HG03108 (cell line): ENCODE measurements around the gene MST1.

Experiments
- ATAC-seq: cut with Tn5 transposase; IDR thresholded peaks from one replicate; pipeline ENCODE4 v1.9.1; 2021; ENCODE audit warnings: moderate library complexity; ENCODE audit not compliant: unreplicated experiment

The MST1 gene

DNA sequence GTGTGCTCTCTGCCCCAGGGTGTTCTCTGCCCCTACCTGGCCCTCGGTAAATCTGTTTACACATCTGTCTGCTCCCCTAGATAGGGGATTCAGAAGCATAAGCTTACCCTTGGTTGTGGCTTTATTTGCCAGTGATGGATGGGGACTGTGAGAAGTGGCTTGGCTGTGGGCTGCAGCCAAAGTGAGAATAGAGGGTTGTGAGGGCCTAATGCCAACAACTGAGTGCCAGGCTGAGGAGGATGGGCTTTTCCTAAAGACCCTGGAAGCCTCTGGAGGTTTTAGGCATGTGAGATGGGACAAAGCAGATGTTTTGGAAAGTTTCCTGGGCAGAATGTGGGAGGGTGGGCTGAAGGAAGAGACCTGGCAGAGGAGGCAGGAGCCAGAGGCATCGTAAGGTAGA, 30.6 kb downstream of the MST1 start:
- ATAC-seq, result no peak

DNA sequence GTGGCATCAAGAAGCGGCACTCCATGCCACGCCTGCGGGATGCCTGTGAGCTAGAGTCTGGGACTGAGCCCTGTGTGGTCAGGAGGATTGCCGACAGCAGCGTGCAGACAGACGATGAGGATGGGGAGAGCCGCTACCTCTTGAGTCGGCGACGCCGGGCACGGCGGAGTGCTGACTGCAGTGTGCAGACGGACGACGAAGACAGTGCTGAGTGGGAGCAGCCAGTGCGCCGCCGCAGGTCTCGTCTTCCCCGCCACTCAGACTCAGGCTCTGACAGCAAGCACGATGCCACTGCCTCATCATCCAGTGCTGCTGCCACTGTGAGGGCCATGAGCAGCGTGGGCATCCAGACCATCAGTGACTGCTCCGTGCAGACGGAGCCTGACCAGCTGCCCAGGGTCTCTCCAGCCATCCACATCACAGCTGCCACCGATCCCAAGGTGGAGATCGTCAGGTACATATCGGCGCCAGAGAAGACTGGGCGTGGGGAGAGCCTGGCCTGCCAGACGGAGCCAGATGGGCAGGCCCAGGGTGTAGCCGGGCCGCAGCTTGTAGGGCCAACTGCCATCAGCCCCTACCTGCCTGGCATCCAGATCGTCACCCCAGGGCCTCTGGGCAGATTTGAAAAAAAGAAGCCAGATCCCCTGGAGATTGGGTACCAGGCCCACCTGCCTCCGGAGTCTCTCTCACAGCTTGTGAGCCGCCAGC, 31.9 kb downstream of the MST1 start:
- ATAC-seq, result no peak

DNA sequence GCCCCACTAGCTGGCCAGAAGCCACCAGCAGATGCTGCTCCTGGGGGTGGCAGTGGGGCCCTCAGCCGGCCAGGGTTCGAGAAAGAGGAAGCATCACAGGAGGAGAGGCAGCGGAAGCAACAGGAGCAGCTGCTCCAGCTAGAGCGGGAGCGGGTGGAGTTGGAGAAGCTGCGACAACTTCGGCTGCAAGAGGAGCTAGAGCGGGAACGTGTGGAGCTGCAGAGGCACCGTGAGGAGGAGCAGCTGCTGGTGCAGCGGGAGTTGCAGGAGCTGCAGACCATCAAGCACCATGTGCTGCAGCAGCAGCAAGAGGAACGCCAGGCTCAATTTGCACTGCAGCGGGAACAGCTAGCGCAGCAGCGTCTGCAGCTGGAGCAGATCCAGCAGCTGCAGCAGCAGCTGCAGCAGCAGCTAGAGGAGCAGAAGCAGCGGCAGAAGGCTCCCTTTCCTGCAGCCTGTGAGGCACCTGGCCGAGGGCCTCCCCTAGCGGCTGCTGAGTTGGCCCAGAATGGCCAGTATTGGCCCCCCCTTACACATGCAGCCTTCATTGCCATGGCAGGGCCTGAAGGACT, 32.6 kb downstream of the MST1 start:
- no peak for ATAC-seq

DNA sequence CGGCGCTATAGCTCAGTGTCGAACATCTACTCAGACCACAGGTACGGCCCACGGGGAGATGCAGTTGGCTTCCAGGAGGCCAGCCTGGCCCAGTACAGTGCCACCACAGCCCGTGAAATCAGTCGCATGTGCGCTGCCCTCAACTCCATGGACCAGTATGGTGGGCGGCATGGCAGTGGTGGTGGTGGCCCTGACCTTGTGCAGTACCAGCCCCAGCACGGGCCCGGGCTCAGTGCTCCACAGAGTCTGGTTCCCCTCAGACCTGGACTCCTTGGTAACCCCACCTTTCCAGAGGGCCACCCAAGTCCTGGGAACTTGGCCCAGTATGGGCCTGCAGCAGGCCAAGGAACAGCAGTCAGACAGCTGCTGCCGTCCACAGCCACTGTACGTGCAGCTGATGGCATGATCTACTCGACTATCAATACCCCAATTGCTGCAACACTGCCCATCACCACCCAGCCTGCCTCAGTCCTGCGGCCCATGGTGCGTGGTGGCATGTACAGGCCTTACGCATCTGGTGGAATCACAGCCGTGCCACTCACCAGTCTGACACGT, 33.5 kb downstream of the MST1 start:
- ATAC-seq, result no peak

DNA sequence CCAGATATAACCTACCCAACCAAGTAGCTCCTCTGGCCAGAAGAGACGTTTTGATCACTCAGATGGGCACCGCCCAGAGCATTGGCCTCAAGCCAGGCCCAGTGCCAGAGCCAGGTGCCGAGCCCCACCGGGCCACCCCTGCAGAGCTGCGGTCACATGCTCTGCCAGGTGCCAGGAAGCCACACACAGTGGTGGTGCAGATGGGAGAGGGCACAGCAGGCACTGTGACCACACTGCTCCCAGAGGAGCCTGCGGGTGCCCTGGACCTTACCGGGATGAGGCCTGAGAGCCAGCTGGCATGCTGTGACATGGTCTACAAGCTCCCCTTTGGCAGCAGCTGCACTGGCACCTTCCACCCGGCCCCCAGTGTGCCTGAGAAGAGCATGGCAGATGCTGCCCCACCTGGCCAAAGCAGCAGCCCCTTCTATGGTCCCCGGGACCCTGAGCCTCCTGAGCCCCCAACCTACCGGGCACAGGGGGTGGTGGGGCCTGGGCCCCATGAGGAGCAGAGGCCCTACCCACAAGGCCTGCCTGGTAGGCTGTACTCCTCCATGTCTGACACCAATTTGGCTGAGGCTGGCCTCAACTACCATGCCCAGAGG, 34.2 kb downstream of the MST1 start:
- no peak for ATAC-seq

DNA sequence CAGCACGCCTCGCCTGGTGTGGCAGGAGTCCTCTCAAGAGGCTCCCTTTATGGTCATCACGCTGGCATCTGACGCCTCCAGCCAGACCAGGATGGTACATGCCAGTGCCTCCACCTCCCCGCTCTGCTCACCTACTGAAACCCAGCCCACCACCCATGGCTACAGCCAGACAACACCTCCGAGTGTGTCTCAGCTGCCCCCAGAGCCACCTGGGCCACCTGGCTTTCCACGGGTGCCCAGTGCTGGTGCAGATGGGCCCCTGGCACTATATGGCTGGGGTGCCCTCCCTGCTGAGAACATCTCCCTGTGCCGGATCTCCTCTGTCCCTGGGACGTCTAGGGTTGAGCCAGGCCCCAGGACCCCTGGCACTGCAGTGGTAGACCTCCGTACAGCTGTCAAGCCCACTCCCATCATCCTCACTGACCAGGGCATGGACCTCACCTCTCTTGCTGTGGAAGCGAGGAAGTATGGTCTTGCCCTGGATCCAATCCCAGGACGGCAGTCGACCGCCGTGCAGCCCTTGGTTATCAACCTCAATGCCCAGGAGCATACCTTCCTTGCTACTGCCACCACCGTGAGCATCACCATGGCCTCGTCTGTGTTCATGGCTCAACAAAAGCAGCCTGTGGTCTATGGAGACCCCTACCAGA, 35.0 kb downstream of the MST1 start:
- ATAC-seq, result no peak

DNA sequence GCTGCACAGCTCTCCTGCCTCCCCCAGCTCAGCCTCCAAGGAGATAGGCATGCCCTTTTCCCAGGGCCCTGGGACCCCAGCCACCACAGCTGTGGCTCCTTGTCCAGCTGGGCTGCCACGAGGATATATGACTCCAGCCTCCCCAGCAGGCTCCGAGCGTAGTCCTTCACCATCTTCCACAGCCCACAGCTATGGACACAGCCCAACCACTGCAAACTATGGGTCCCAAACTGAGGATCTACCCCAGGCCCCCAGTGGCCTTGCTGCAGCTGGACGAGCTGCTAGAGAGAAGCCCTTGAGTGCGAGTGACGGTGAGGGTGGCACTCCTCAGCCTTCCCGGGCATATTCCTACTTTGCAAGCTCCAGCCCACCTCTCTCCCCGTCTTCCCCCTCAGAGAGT, 35.7 kb downstream of the MST1 start:
- ATAC-seq, result no peak

DNA sequence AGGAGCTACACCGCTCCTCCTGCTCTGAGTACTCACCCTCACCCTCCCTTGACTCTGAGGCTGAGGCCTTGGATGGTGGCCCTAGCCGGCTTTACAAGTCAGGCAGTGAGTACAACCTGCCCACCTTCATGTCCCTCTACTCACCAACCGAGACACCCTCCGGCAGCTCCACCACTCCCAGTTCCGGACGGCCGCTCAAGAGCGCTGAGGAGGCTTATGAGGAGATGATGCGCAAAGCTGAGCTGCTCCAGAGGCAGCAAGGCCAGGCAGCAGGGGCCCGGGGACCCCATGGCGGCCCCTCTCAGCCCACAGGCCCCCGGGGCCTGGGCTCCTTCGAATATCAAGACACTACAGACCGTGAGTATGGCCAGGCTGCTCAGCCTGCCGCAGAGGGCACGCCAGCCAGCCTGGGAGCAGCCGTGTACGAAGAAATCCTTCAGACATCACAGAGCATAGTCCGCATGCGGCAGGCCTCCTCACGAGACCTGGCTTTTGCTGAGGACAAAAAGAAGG, 36.3 kb downstream of the MST1 start:
- ATAC-seq, result no peak

DNA sequence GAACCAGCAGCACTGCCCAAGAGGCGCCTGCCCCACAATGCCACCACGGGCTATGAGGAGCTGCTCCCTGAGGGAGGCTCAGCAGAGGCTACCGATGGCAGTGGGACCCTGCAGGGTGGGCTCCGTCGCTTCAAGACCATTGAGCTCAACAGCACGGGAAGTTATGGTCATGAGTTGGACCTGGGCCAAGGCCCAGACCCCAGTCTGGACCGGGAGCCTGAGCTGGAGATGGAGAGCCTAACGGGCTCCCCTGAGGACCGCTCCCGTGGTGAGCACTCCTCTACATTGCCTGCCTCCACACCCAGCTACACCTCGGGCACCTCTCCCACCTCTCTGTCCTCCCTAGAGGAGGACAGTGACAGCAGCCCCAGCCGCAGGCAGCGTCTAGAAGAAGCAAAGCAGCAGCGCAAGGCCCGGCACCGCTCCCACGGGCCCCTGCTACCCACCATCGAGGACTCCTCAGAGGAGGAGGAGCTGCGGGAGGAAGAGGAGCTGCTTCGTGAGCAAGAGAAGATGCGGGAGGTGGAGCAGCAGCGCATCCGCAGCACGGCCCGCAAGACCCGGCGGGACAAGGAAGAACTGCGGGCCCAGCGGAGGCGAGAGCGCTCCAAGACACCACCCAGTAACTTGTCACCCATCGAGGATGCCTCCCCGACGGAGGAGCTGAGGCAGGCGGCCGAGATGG, 36.9 kb downstream of the MST1 start:
- ATAC-seq, result no peak

DNA sequence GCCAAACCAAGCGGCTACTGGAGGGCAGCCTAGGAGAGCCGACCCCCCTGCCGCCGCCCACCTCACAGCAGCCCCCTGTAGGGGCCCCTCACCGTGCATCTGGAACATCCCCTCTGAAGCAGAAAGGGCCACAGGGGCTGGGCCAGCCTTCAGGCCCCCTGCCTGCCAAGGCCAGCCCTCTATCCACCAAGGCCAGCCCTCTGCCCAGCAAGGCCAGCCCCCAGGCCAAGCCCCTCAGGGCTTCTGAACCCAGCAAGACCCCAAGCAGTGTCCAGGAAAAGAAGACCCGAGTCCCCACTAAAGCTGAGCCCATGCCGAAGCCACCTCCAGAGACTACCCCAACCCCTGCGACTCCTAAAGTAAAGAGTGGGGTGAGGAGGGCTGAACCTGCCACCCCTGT, 38.6 kb downstream of the MST1 start:
- no peak for ATAC-seq

DNA sequence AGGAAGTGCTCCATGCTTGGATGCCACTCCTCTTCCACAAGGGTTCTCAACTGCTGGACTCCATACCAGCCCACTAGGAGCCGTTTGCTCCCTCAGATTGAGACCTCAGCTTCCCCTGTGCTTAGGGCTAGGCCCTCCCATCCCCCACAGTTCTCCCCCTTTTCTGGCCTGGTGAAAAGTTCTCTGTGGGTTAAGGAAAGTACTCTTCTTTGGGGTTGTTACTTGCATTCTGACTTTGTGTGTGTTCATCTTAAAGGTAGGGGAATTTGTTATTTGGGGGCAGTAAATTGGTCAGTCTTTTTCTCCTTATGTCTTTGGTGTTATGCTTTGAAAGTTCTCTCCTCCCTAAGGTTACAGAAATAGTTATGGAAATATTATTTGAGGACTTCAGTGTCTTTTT, 39.1 kb downstream of the MST1 start:
- ATAC-seq, result no peak

DNA sequence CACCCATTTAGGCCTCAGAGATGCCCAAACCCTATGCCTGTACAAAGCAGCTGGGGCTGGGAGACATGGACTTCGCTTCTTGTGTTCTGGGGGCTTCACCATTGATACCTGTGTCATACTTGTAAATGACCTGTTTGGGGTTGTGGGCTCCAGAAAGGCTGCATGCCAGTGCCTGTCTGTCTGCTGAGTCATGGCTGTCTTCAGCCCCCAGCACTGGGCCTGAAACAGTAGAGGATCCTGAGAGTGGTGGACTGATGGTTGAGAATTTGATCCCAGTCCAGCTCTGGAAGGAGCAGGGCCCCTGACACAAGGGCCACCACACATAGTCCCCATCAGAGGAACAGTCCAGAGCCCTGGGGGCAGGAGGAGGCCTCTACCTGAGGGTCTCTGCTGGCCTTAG, 39.7 kb downstream of the MST1 start:
- ATAC-seq, result no peak

DNA sequence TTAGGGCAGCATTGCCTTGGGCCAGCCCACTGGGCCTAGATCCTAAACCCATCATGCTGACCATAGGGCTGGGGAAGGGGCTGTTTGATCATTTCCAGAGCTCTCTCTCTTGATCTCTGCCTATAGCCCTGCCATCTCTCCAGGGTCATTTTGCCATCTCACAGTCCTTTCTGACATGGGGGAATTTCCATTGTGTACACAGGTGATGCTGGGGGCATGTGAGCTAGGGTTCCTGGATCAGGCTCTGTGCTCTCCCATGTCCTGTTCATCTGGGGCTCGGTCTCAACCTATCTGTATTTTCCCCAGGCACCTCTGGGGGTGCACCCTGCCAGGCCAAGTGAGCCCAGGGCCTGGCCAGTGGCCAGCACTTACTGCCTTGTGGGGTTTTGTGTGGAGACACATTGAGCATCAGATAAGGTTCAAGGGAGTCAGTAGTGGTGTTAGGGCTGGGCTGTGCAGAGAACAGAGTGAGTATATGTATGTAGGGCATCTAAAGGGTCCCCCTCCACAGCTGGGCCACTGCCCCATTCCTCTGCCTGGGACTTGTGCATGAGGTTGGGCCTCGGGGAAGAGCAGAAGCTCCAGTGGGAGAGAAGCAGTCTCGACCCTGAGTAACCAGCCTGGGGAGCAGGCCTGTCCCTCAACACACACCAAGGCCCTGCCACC, 40.8 kb downstream of the MST1 start:
- ATAC-seq, result no peak

DNA sequence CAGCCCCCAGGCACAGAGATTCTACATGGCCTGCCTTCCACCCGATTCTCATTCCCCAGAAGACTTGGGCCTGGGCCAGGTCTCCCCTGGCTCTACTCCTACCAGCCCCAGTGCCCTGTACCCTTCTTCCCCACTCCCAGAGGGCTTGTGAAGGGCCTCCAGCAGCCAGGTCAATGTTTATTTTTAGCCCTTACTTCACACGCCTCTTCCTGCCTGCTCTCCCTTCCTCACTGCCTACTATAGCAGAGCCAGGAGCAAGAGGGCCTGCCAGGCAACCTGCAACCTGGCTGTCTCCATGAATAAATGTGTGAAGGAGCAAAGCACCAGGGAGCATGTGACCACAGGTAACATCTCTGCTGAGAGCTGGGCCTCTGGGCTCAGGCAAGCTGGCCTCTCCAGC, 41.5 kb downstream of the MST1 start:
- no peak for ATAC-seq

DNA sequence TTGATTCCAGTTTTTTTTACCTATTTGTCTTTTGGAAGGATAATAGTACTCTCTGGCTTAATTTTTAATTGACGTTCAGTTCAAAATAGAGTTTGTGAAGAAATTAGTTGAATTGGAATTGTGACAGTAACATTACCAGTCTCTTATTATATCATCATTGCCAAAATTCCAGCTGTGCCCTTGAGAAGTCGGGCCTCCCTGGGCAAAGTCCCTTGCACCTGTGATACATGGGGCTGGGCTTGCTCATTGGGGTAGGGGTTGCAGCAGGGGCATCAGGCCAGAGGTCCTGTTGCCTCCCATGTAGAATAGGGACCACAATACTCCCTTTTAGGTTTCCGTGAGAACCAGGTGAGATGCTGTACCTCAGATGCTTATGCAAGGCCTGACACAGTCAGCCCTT, 43.0 kb downstream of the MST1 start:
- ATAC-seq, result no peak

DNA sequence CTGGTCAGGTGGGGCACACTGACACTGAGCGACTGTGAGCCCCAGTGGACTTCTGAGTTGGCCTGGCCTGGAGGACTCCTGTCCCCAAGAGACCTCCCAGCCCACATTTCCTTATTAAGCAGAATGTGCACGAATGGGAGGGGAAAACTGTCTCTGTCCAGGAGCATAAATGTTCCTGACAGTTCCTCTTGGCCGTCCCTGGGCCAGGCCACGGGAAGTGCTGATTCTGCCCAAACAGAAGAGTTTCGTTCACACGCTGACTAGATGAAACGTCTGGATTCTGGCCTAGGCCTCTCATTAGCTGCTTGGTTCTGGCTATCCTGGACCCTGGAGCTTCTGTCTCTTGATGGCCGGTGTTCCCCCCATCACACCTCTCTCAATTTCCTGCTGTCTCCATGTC, 44.6 kb downstream of the MST1 start:
- no peak for ATAC-seq

DNA sequence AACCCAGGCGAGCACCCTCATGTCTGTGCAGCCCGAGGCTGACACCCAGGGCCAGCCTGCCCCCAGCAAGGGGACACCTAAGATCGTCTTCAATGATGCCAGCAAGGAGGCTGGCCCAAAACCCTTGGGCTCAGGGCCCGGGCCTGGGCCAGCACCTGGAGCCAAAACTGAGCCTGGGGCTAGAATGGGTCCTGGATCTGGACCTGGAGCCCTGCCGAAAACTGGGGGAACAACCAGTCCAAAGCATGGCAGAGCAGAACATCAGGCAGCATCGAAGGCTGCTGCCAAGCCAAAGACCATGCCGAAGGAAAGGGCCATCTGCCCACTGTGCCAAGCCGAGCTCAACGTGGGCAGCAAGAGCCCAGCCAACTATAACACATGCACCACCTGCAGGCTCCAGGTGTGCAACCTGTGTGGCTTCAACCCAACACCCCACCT, 46.5 kb downstream of the MST1 start:
- ATAC-seq, result no peak

DNA sequence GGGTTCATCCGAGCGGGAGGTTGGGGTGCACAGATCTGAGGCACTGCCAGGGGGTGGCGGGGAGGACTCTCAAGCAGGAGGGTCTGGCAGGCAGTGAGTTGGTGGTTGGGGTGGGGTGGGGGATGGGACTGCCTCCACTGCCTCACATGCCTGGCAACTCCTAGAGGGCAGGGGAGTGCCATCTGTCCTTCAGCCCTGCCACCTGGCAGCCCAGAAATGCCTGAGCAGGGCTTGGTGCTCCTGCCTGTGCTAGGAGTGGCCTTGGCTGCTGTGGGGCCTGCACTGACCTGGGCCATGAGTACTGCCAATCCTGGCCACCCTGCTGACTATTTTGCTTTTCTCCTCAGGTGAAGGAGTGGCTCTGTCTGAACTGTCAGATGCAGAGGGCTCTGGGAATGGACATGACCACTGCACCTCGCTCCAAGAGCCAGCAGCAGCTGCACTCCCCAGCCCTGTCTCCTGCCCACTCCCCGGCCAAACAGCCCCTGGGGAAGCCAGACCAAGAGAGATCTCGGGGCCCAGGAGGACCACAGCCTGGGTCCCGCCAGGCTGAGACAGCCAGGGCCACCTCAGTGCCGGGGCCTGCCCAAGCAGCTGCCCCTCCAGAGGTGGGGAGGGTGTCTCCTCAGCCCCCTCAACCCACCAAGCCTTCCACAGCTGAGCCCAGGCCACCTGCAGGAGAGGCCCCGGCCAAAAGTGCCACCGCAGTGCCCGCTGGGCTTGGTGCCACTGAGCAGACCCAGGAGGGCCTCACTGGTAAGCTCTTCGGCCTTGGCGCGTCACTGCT, 47.2 kb downstream of the MST1 start:
- ATAC-seq, result no peak

DNA sequence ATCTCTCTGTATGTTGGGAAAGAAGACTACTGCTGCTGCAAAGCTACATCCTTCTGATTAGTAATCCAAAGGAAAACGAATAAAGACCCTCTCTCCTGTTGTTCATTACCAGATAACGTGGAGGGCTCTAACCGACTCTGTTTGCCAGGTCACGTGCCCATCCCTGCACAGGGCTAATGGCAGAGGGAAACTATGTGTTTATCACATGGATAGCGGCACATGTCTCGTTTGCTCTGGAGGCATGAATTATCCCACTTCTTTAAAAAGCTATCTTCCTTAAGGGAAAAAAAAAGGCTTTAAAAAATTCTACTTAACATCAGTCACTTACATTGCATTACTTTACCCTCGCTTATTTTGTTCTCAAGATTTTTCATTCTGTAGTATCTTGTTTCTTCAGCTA, 48.0 kb downstream of the MST1 start:
- ATAC-seq, result no peak

DNA sequence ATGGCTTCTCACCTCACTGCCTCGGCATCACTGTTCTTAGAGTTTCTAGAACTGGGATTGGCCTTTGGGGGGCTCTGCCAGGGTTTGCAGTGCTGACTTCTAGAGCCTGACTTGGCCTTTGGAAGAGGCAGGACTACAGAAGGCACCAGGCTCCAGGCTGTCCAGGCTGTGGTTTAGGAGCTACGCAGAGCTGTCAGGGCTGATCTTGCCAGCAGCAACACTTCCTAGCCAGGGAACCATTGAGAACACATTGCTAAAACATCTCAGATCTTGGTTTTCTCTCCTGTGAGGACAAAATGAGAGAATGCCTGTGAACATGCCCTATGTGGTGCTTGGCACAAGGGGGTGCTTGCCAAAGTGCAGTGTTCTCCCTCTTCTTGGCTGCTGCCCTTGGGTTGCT, 49.7 kb downstream of the MST1 start:
- ATAC-seq, result no peak
